LNCAP (cell line): ENCODE measurements around the gene GNAT2.

Source experiments
- CTCF ChIP-seq: fragments of 450-650 bp; IDR thresholded peaks from 2 replicates; pipeline ENCODE4 v1.5.1; 2017; ENCODE audit warnings: mild to moderate bottlenecking

Gene GNAT2

GRCh38 chr1:109634292-109634691 lies 14.9 kb upstream of the GNAT2 start:
- TF ChIP-seq CTCF: no peak

GRCh38 chr1:109632671-109633346 lies 13.4 kb upstream of the GNAT2 start:
- no peak for TF ChIP-seq CTCF

GRCh38 chr1:109631513-109632505 lies 12.4 kb upstream of the GNAT2 start:
- no peak for TF ChIP-seq CTCF

- no peak for TF ChIP-seq CTCF
Observed at GRCh38 chr1:109630898-109631512, 11.6 kb upstream of the GNAT2 start.

- TF ChIP-seq CTCF: peak; percentile 29
Observed at GRCh38 chr1:109630081-109630897, 10.9 kb upstream of the GNAT2 start.

- TF ChIP-seq CTCF: no peak
Observed at GRCh38 chr1:109629372-109630030, 10.1 kb upstream of the GNAT2 start.
